Measurements from ENCODE around the gene MEF2B. TPM values are rescaled to one million over a fixed set of nuclear protein-coding genes. Genes with fewer than 3 reads are reported as not detected.

The MEF2B gene
- total RNA-seq, 2 donors from 2014 or later, result not detected

- DNase-seq (ENCODE audit: low spot score), result no peak
- H3K4me1 ChIP-seq, result peaks cover 0 to 23% of the 10 kb centered on the region in 2 donors
- TF ChIP-seq CTCF (IDR thresholded peaks at IDR 0.05), result no peak
- no peaks in the 10 kb centered on the region for H3K27me3 ChIP-seq
- peaks cover 0 to 8% of the 10 kb centered on the region in 2 donors for H3K9me3 ChIP-seq
- no peak overlapping the region for H3K4me3 ChIP-seq
- peak overlapping the region in 1 of 2 donors; percentile 53 for H3K27ac ChIP-seq
- H3K36me3 ChIP-seq, result no peaks in the 10 kb centered on the region
These were observed 36.1 kb downstream of the MEF2B start for GRCh38 chr19:19133985-19134384.

GRCh38 chr19:19132912-19133311 is 37.2 kb downstream of the MEF2B start:
- Histone ChIP-seq H3K36me3 (no peaks in the 10 kb centered on the region), H3K4me3 (no peak overlapping the region), H3K9me3 (peaks cover 0 to 8% of the 10 kb centered on the region in 2 donors), H3K27ac (no peak overlapping the region), H3K27me3 (no peaks in the 10 kb centered on the region), H3K4me1 (peaks cover 0 to 23% of the 10 kb centered on the region in 2 donors)
- DNase-seq (ENCODE audit: low spot score), result no peak
- TF ChIP-seq CTCF (IDR thresholded peaks at IDR 0.05), result no peak

- TF ChIP-seq CTCF (IDR thresholded peaks at IDR 0.05), result no peak
- Histone ChIP-seq H3K9me3 (peaks cover 0 to 8% of the 10 kb centered on the region in 2 donors), H3K27ac (no peak overlapping the region), H3K27me3 (no peaks in the 10 kb centered on the region), H3K36me3 (no peaks in the 10 kb centered on the region), H3K4me3 (no peak overlapping the region), H3K4me1 (peaks cover 0 to 13% of the 10 kb centered on the region in 2 donors)
- DNase-seq (ENCODE audit: low spot score), result no peak
These were observed 38.1 kb downstream of the MEF2B start for GRCh38 chr19:19131989-19132388.

GRCh38 chr19:19126102-19126501 is 44.0 kb downstream of the MEF2B start:
- no peak for DNase-seq (ENCODE audit: low spot score)
- no peak overlapping the region for H3K27ac ChIP-seq
- H3K4me1 ChIP-seq, result no peaks in the 10 kb centered on the region
- no peaks in the 10 kb centered on the region for H3K36me3 ChIP-seq
- no peak overlapping the region for H3K4me3 ChIP-seq
- peaks cover 0 to 7% of the 10 kb centered on the region in 2 donors for H3K9me3 ChIP-seq
- TF ChIP-seq CTCF (IDR thresholded peaks at IDR 0.05), result no peak
- no peaks in the 10 kb centered on the region for H3K27me3 ChIP-seq

- Histone ChIP-seq H3K4me3 (no peak overlapping the region), H3K27me3 (no peaks in the 10 kb centered on the region), H3K9me3 (peaks cover 0 to 7% of the 10 kb centered on the region in 2 donors), H3K36me3 (peaks cover 7% of the 10 kb centered on the region), H3K4me1 (no peaks in the 10 kb centered on the region), H3K27ac (no peak overlapping the region)
- no peak for DNase-seq (ENCODE audit: low spot score)
- TF ChIP-seq CTCF (IDR thresholded peaks at IDR 0.05), result no peak
These were observed 46.7 kb downstream of the MEF2B start for GRCh38 chr19:19123386-19123785.

GRCh38 chr19:19122902-19123301 is 47.2 kb downstream of the MEF2B start:
- H3K27me3 ChIP-seq, result no peaks in the 10 kb centered on the region
- peaks cover 7% of the 10 kb centered on the region for H3K36me3 ChIP-seq
- H3K9me3 ChIP-seq, result peaks cover 0 to 7% of the 10 kb centered on the region in 2 donors
- H3K4me3 ChIP-seq, result no peak overlapping the region
- no peak overlapping the region for H3K27ac ChIP-seq
- DNase-seq (ENCODE audit: low spot score), result no peak
- H3K4me1 ChIP-seq, result no peaks in the 10 kb centered on the region
- TF ChIP-seq CTCF (IDR thresholded peaks at IDR 0.05), result no peak
